ENCODE results near the gene MED13. TPM values are rescaled to one million over a fixed set of nuclear protein-coding genes. Genes with fewer than 3 reads are reported as not detected.

The MED13 gene
- total RNA-seq, 1 donor from 2014 or later: 29.0 TPM

DNA sequence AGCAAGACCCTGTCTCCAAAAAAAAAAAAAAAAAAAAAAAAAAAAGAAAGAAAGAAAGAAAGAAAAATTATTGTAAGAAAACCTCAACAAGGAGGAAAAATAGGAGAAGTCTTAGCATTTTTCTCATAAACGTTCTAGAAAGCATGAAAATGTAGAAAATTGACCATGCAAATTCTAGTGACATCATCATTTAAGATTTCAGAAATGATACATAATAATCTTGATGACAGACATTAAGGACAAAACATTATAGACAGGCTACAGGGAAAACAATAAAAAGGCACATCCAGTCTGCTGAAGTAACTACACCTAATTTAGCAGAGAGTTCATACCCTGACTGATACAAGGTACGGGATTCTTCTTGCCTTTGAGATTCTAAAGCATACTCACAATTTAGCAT, 21.9 kb downstream of the MED13 start:
- DNase-seq: no peak
- peaks cover 44% of the 10 kb centered on the region for H3K36me3 ChIP-seq
- no peak for TF ChIP-seq CTCF (IDR thresholded peaks at IDR 0.05; ENCODE audit: borderline replicate concordance)
- H3K4me1 ChIP-seq: peaks cover 43% of the 10 kb centered on the region
- no peak overlapping the region for H3K27ac ChIP-seq (replicated peaks)
- no peaks in the 10 kb centered on the region for H3K9me3 ChIP-seq (replicated peaks)
- no peaks in the 10 kb centered on the region for H3K27me3 ChIP-seq (ENCODE audit: low read depth)
- no peak overlapping the region for H3K4me3 ChIP-seq
- intact Hi-C loops (cut with micrococcal nuclease): no loop called here

DNA sequence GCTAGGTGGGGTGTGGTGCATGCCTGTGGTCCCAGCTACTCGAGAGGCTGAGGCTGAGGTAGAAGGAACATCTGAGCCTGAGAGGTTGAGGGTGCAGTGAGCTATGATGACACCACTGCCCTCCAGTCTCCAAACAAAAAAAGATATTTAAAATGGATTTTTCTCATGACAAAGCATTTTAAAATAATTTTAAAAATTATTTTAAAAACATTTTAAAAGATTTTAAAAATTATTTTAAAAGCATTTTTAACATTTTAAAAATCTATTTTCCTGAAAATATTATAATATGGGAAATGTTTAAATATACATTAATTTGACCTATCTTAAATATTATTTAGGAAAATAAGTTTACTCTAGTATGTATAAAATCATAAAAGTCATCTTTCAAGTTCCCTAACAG, 26.8 kb downstream of the MED13 start:
- Histone ChIP-seq H3K36me3 (peaks cover 37% of the 10 kb centered on the region), H3K4me1 (peaks cover 27% of the 10 kb centered on the region), H3K27ac (replicated peaks) (no peak overlapping the region), H3K27me3 (ENCODE audit: low read depth) (no peaks in the 10 kb centered on the region), H3K4me3 (no peak overlapping the region), H3K9me3 (replicated peaks) (no peaks in the 10 kb centered on the region)
- TF ChIP-seq CTCF (IDR thresholded peaks at IDR 0.05; ENCODE audit: borderline replicate concordance): no peak
- intact Hi-C loops (cut with micrococcal nuclease): no loop called here
- no peak for DNase-seq

GRCh38 chr17:62033317-62033716, 31.8 kb downstream of the MED13 start:
- Histone ChIP-seq H3K4me3 (no peak overlapping the region), H3K9me3 (replicated peaks) (no peaks in the 10 kb centered on the region), H3K27me3 (ENCODE audit: low read depth) (no peaks in the 10 kb centered on the region), H3K4me1 (peaks cover 30% of the 10 kb centered on the region), H3K36me3 (peaks cover 71% of the 10 kb centered on the region), H3K27ac (replicated peaks) (no peak overlapping the region)
- no peak for DNase-seq
- no peak for TF ChIP-seq CTCF (IDR thresholded peaks at IDR 0.05; ENCODE audit: borderline replicate concordance)
- intact Hi-C loops (cut with micrococcal nuclease): no loop called here

DNA sequence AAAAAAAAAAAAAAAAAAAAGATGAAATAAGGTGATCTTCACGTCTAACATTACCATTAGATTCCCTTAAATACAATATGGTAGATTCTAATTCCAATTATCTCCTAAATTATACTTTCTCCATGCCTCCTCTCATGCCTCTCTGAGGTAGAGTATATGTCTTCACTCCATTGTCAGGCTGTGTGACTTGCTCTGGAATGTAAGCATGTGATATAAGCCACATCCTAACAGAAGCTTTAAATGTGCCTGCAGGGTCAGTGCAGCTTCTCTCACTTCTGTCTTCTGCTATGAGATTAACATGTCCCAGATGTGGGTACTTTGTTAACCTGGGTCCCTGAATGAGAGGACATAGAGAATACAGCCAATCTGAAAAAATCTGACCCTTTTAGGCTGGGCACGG, 32.6 kb downstream of the MED13 start:
- no peak for DNase-seq
- TF ChIP-seq CTCF (IDR thresholded peaks at IDR 0.05; ENCODE audit: borderline replicate concordance): no peak
- H3K4me1 ChIP-seq: peaks cover 25% of the 10 kb centered on the region
- no peaks in the 10 kb centered on the region for H3K9me3 ChIP-seq (replicated peaks)
- intact Hi-C loops (cut with micrococcal nuclease): no loop called here
- no peak overlapping the region for H3K27ac ChIP-seq (replicated peaks)
- peaks cover 80% of the 10 kb centered on the region for H3K36me3 ChIP-seq
- H3K27me3 ChIP-seq (ENCODE audit: low read depth): no peaks in the 10 kb centered on the region
- H3K4me3 ChIP-seq: no peak overlapping the region

DNA sequence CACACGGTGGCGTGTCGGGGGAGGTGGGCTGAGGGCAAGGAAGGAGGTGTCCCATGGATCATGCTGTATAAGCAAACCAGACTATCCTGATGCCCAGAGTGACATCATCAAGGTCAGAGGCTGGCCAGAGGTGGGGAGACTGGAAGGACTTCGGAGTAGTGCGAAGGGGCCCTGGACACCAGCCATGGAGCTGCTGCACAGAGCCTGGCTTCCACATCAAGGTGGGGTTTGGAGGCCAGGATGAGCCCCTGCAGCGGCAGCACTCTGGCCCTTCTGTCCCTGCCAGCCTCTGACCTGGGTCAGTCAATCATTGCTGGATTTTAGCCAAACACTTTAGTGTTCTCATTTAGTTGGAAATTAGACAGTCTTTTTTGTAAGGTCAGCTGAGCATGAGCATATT, 34.8 kb downstream of the MED13 start:
- H3K27me3 ChIP-seq (ENCODE audit: low read depth): no peaks in the 10 kb centered on the region
- TF ChIP-seq CTCF (IDR thresholded peaks at IDR 0.05; ENCODE audit: borderline replicate concordance): no peak
- DNase-seq: no peak
- intact Hi-C loops (cut with micrococcal nuclease): no loop called here
- no peaks in the 10 kb centered on the region for H3K9me3 ChIP-seq (replicated peaks)
- H3K36me3 ChIP-seq: peaks cover 95% of the 10 kb centered on the region
- peaks cover 38% of the 10 kb centered on the region for H3K4me1 ChIP-seq
- no peak overlapping the region for H3K4me3 ChIP-seq
- H3K27ac ChIP-seq (replicated peaks): no peak overlapping the region

- peaks cover 23% of the 10 kb centered on the region for H3K4me1 ChIP-seq
- no peak for DNase-seq
- no peak for TF ChIP-seq CTCF (IDR thresholded peaks at IDR 0.05; ENCODE audit: borderline replicate concordance)
- no peak overlapping the region for H3K27ac ChIP-seq (replicated peaks)
- H3K36me3 ChIP-seq: peaks cover 86% of the 10 kb centered on the region
- no peaks in the 10 kb centered on the region for H3K9me3 ChIP-seq (replicated peaks)
- intact Hi-C loops (cut with micrococcal nuclease): no loop called here
- H3K27me3 ChIP-seq (ENCODE audit: low read depth): no peaks in the 10 kb centered on the region
- no peak overlapping the region for H3K4me3 ChIP-seq
Observed at GRCh38 chr17:62024866-62025265, 40.2 kb downstream of the MED13 start.

All from left ventricle myocardium inferior (tissue), 1 donor.